HL-60 (cell line): ENCODE measurements around the gene PON1.

Source experiments
- DNase-seq, 2 experiments: peaks; one replicate each; pipeline ENCODE4 v3.0.0-alpha.2; 2010 to 2020; ENCODE audit warnings: low read depth in 1 of 2, low spot score in 1 of 2
- H3K27ac ChIP-seq: fragments of 250-450 bp; sonication (Bioruptor Pico); replicated peaks from 2 replicates; pipeline ENCODE4 v1.5.1; 2020; ENCODE audit warnings: mild to moderate bottlenecking, moderate library complexity
- H3K27me3 ChIP-seq: fragments of 250-450 bp; sonication (Bioruptor Pico); 2 replicates; pipeline ENCODE4 v1.5.1; 2021; ENCODE audit warnings: mild to moderate bottlenecking, moderate library complexity; ENCODE audit not compliant: insufficient read depth, poor library complexity, severe bottlenecking
- H3K4me3 ChIP-seq: replicated peaks from 2 replicates; pipeline ENCODE4 v1.5.1; 2011; ENCODE audit warnings: mild to moderate bottlenecking, control low read depth, low read length; ENCODE audit not compliant: insufficient read depth
- GABPA ChIP-seq: IDR thresholded peaks from 2 replicates; pipeline ENCODE4 v1.6.1; 2012; ENCODE audit warnings: low read depth
- POLR2AphosphoS5 ChIP-seq: IDR thresholded peaks from 2 replicates; pipeline ENCODE4 v1.6.1; 2012; ENCODE audit warnings: low read depth
- SPI1 ChIP-seq: IDR thresholded peaks from 2 replicates; pipeline ENCODE4 v1.6.1; 2012; ENCODE audit warnings: low read depth, mild to moderate bottlenecking, borderline replicate concordance
- TF ChIP-seq, protein P1 (sequence below): IDR thresholded peaks from 2 replicates; pipeline ENCODE4 v1.6.1; 2012; ENCODE audit warnings: low read depth; ENCODE audit not compliant: insufficient replicate concordance
- TF ChIP-seq, protein P2 (sequence below): IDR thresholded peaks from one replicate; pipeline ENCODE4 v1.5.1; 2011; ENCODE audit warnings: low read length, control low read depth, inconsistent platforms; ENCODE audit not compliant: insufficient read depth

Gene PON1

DNA sequence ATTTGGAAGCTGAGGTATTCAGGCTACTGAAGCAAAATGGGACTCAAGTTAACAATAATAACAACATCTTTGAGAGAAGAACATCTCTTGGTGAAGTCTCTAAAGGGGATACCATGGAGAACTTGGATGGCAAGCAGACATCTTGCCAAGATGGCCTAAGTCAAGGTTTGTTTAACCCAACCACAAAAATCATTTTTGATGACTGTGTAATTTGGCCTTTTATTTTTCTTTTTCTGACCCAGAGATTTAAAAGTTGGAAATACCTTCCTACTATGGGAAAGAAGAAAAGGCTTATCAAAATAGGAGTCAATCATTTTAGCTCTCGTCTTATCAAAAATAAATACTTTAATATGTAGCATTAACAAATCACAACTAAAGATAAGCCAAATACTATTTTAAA, 72.4 kb downstream of the PON1 start:
- Histone ChIP-seq H3K27me3 (no peaks in the 10 kb centered on the region), H3K27ac (no peak overlapping the region), H3K4me3 (no peak overlapping the region)
- TF ChIP-seq, protein P1, sequence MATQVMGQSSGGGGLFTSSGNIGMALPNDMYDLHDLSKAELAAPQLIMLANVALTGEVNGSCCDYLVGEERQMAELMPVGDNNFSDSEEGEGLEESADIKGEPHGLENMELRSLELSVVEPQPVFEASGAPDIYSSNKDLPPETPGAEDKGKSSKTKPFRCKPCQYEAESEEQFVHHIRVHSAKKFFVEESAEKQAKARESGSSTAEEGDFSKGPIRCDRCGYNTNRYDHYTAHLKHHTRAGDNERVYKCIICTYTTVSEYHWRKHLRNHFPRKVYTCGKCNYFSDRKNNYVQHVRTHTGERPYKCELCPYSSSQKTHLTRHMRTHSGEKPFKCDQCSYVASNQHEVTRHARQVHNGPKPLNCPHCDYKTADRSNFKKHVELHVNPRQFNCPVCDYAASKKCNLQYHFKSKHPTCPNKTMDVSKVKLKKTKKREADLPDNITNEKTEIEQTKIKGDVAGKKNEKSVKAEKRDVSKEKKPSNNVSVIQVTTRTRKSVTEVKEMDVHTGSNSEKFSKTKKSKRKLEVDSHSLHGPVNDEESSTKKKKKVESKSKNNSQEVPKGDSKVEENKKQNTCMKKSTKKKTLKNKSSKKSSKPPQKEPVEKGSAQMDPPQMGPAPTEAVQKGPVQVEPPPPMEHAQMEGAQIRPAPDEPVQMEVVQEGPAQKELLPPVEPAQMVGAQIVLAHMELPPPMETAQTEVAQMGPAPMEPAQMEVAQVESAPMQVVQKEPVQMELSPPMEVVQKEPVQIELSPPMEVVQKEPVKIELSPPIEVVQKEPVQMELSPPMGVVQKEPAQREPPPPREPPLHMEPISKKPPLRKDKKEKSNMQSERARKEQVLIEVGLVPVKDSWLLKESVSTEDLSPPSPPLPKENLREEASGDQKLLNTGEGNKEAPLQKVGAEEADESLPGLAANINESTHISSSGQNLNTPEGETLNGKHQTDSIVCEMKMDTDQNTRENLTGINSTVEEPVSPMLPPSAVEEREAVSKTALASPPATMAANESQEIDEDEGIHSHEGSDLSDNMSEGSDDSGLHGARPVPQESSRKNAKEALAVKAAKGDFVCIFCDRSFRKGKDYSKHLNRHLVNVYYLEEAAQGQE: no peak
- TF ChIP-seq GABPA (no peak), POLR2AphosphoS5 (no peak), SPI1 (no peak)
- TF ChIP-seq, protein P2, sequence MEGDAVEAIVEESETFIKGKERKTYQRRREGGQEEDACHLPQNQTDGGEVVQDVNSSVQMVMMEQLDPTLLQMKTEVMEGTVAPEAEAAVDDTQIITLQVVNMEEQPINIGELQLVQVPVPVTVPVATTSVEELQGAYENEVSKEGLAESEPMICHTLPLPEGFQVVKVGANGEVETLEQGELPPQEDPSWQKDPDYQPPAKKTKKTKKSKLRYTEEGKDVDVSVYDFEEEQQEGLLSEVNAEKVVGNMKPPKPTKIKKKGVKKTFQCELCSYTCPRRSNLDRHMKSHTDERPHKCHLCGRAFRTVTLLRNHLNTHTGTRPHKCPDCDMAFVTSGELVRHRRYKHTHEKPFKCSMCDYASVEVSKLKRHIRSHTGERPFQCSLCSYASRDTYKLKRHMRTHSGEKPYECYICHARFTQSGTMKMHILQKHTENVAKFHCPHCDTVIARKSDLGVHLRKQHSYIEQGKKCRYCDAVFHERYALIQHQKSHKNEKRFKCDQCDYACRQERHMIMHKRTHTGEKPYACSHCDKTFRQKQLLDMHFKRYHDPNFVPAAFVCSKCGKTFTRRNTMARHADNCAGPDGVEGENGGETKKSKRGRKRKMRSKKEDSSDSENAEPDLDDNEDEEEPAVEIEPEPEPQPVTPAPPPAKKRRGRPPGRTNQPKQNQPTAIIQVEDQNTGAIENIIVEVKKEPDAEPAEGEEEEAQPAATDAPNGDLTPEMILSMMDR: no peak
- DNase-seq: no peak

DNA sequence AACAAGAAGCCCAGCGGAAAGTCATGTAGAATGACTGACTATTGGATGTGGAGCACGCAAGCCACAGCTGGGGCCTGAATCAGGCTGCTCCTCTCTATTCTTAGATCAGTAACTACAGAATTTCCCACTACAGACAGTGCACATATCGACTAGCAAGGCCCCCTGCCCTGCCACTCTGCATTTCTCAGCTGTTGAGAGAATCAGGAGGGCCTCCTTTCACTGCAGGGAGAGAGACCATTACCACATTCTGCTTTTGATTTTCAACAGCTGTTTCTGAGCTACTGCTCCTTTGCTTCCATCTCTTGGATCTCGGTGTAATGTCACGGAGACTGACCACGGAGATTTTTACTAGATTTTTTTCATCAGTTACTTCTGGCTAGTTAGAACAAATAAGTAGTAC, 73.8 kb downstream of the PON1 start:
- H3K27ac ChIP-seq: no peak overlapping the region
- H3K27me3 ChIP-seq: no peaks in the 10 kb centered on the region
- DNase-seq: no peak
- H3K4me3 ChIP-seq: no peak overlapping the region
- no peak for TF ChIP-seq GABPA
- TF ChIP-seq, protein P2: no peak
- no peak for TF ChIP-seq SPI1
- TF ChIP-seq POLR2AphosphoS5: no peak
- TF ChIP-seq, protein P1: no peak
